Ectodermal cell (in vitro differentiated cells): ENCODE measurements around the gene RNF32.
"Not testable (repeated sequence)": the region's sequence is repeated elsewhere in the genome, so short reads cannot be mapped to it uniquely, and the experiment has no call there.

Experiments used
- H3K27ac ChIP-seq: 2 replicates; pipeline ENCODE4 v1.7.0; 2013; ENCODE audit warnings: mild to moderate bottlenecking, low read depth, low read length; ENCODE audit not compliant: insufficient read depth, poor library complexity, severe bottlenecking
- H3K27me3 ChIP-seq: 2 replicates; pipeline ENCODE4 v1.7.0; 2013; ENCODE audit warnings: mild to moderate bottlenecking, low read length; ENCODE audit not compliant: insufficient read depth, control insufficient read depth, poor library complexity, severe bottlenecking
- H3K36me3 ChIP-seq: one replicate; pipeline ENCODE4 v1.7.0; 2013; ENCODE audit warnings: low read length; ENCODE audit not compliant: control insufficient read depth, insufficient read depth
- H3K4me1 ChIP-seq: one replicate; pipeline ENCODE4 v1.7.0; 2013; ENCODE audit warnings: low read length; ENCODE audit not compliant: control insufficient read depth, insufficient read depth
- H3K4me3 ChIP-seq: 2 replicates; pipeline ENCODE4 v1.7.0; 2013; ENCODE audit warnings: low read depth, low read length, control low read depth; ENCODE audit not compliant: insufficient read depth
- H3K9me3 ChIP-seq: 2 replicates; pipeline ENCODE4 v1.7.0; 2013; ENCODE audit warnings: mild to moderate bottlenecking, low read length, moderate library complexity; ENCODE audit not compliant: control insufficient read depth
- WGBS, 2 experiments: methylation state at CpG; one replicate each; pipeline ENCODE4 v1.1.7; 2013; ENCODE audit warnings: missing lambda C conversion rate in 2 of 2; 5-methylcytosine and 5-hydroxymethylcytosine counted together

Gene RNF32

DNA sequence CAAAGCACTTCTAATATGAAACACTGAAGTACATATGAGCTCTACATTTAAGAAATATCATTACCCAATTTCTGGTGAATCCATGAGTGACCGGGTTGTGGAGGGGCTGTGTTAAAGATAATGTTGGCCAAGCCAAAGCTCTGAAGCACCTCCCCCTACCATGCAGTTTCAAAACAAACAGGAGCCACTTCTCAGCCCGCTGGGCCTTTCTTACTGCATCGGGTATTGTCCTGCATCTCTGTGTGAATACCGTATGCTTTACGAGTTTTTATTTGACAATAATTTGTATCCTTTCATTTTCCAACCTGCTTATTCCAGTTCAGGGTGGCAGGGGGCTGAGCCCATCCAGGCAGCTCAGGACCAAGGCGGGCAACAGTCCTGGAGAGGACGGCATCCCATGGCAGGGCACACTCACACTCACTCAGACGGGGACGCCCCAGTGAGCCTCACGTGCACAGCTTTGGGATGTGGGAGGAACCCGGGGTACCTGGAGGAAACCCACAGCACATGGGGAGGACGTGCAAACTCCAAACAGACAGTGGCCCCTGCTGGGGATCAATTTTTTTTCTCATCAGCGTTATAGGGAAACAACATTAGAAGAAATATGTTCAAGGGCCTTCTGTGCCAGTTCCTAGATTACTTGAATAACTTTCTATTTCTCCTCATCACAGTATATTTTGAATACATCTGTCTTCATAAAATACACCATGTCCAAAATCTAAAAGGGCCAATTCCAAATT lies 1.9 kb downstream of the RNF32 start:
- 83 to 86% methylated on average over 12 to 13 of the region's 13 CpGs for WGBS, 2 experiments
- Histone ChIP-seq H3K27ac (no peak overlapping the region), H3K36me3 (no peaks in the 10 kb centered on the region), H3K4me3 (no peak overlapping the region), H3K9me3 (no peaks in the 10 kb centered on the region), H3K27me3 (peaks cover 4% of the 10 kb centered on the region), H3K4me1 (peaks cover 6% of the 10 kb centered on the region)

DNA sequence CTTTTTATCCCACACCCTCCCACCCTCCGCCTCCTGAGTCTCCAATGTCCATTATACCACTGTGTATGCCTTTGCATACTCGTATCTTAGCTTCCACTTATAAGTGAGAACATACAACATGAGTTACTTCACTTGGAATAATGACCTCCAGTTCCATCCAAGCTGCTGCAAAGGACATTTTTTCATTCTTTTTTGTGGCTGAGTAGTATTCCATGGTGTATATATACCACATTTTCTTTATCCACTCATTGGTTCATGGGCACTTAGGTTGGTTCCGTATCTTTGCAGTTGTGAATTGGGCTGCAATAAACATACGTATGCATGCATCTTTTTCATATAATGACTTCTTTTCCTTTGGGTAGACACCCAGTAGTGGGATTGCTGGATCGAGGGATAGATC lies 6.8 kb downstream of the RNF32 start:
- not testable (repeated sequence) for H3K9me3 ChIP-seq, H3K4me1 ChIP-seq, H3K27ac ChIP-seq, H3K36me3 ChIP-seq, H3K27me3 ChIP-seq, H3K4me3 ChIP-seq
- 92 to 95% methylated on average over 5 of the region's 5 CpGs for WGBS, 2 experiments

DNA sequence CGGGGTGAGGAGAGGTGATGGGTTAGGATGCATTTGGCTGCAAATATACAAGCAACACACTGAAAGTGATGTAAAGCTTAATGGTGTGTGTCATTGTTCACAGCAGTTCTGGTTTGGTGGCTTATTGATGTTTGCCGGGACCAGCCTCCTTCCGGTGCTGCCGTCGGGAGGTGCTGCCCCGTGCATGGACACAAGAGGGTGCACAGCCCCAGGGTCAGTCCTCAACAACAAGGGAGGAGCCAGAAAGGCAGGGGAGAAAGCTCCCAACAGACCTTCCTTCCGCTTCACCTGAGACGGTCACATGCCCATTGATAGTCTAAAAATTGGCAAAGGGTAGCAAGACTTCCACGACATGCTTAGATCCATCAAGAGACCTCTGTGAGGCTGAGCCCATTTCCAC lies 9.5 kb downstream of the RNF32 start:
- Histone ChIP-seq H3K27me3 (no peaks in the 10 kb centered on the region), H3K27ac (no peak overlapping the region)
- 75 to 81% methylated on average over 9 of the region's 9 CpGs for WGBS, 2 experiments

DNA sequence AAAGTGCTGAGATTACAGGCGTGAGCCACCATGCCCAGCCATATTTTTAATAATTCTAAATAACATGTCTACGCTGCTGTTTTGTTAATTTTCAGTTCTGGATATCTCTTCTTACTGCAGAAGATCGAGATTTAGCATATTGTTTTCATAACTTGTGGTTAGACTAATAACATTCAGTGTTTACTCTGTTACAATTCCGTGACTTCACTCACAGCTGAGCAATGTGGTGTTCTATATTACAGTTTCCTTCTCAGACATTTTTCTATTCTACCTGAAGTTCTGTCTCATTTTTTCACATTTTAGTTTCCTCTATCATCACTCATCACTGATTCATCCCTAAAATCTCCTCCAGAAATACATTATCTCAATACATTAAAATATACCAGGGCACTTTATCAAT lies 10.9 kb downstream of the RNF32 start:
- Histone ChIP-seq H3K4me1 (peaks cover 9% of the 10 kb centered on the region), H3K9me3 (no peaks in the 10 kb centered on the region), H3K4me3 (no peak overlapping the region), H3K27me3 (no peaks in the 10 kb centered on the region), H3K27ac (no peak overlapping the region), H3K36me3 (no peaks in the 10 kb centered on the region)
- 96% methylated on average over 4 of the region's 4 CpGs for WGBS, 2 experiments

More for the DNA sequence above, 9.5 kb downstream of the RNF32 start:
- Histone ChIP-seq H3K4me3 (no peak overlapping the region), H3K9me3 (no peaks in the 10 kb centered on the region), H3K36me3 (no peaks in the 10 kb centered on the region), H3K4me1 (peaks cover 9% of the 10 kb centered on the region)

DNA sequence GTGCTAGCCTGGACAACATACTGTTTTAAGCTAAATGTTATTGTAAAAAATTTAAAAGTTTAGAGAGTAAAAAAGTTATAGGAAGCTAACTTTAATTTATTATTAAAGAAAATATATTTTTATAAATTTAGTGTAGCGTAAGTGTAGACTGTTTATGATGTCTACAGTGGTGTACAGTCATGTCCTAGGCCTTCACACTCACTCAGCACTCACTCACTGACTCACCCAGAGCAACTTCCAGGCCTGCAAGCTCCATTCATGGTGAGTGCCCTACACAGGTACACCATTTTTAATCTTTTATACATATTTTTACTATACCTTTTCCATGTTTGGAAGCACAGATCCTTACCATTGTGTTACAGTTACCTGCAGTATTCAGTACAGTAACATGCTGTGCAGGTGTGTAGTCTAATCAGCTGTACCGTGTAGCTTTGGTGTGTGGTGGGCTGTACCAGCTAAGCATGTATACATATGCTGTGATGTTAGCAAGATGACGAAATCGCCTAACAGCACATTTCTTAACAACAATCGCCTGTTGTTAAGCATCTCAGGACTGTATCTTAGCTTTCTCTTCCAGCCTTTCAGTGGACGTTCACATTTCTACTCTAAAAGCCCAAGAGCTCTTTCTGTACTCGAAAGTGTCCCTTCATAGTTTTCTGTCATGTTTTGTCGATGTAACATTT lies 12.5 kb downstream of the RNF32 start:
- Histone ChIP-seq H3K36me3 (no peaks in the 10 kb centered on the region), H3K4me1 (peaks cover 9% of the 10 kb centered on the region)
- 95 to 97% methylated on average over 7 to 8 of the region's 8 CpGs for WGBS, 2 experiments

DNA sequence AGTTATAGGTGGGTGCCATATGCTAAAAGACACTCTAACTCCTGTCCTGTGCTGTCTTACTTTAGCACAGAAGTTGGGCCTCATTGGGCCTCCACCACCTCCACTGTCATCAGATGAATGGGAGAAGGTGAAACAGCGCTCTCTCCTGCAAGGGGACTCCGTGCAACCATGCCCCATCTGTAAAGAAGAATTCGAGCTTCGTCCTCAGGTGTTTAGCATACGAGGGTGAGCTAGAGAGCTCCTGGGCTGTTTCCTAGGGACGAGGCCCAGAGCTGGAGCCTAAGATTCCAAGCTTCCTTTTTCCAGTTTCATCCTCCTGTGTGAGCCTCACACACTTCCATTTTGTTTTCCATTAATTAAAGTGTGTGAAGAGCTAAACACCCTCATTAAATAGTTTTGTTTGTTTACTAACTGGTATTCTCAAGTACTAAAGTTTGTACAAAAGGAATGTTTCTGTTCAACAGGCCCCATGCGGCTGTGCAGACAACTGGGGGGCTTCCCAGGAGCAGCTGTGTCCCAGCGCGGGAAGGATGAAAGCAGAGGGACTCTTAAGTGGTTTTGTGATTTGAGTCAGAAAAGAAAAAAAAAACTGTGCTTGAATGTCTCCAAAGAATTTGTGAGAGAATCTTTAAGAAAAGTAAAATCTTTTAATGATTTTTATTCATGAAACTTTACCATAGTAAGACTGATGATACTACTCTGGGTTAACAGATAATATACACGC lies 14.1 kb downstream of the RNF32 start:
- Histone ChIP-seq H3K4me3 (no peak overlapping the region), H3K4me1 (peaks cover 9% of the 10 kb centered on the region), H3K27ac (no peak overlapping the region), H3K27me3 (no peaks in the 10 kb centered on the region), H3K36me3 (no peaks in the 10 kb centered on the region), H3K9me3 (no peaks in the 10 kb centered on the region)
- WGBS, 2 experiments, result 80 to 83% methylated on average over 9 of the region's 10 CpGs

More for the DNA sequence above, 12.5 kb downstream of the RNF32 start:
- Histone ChIP-seq H3K9me3 (no peaks in the 10 kb centered on the region), H3K27me3 (no peaks in the 10 kb centered on the region), H3K27ac (no peak overlapping the region), H3K4me3 (no peak overlapping the region)

DNA sequence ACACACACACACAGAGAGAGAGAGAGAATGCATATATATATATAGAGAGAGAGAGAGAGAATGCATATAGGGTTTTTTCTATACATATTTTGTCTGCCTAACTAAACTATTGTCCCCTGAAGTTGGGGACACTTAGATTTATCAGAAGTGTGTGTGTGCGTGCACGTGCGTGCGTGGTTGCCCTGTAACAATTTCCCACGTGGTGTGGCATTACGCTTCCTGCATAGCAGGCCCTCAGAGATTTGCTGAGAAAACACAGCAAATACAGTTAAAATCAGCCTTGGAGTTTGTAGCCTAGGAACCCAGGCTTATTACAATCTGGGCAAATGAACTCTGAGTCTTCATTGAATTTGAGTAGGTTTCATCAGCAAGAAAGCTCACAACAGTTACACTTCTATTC lies 14.7 kb downstream of the RNF32 start:
- Histone ChIP-seq H3K27me3 (no peaks in the 10 kb centered on the region), H3K4me1 (peaks cover 9% of the 10 kb centered on the region), H3K36me3 (no peaks in the 10 kb centered on the region), H3K9me3 (no peaks in the 10 kb centered on the region), H3K4me3 (no peak overlapping the region), H3K27ac (no peak overlapping the region)
- 88 to 90% methylated on average over 6 of the region's 6 CpGs for WGBS, 2 experiments

DNA sequence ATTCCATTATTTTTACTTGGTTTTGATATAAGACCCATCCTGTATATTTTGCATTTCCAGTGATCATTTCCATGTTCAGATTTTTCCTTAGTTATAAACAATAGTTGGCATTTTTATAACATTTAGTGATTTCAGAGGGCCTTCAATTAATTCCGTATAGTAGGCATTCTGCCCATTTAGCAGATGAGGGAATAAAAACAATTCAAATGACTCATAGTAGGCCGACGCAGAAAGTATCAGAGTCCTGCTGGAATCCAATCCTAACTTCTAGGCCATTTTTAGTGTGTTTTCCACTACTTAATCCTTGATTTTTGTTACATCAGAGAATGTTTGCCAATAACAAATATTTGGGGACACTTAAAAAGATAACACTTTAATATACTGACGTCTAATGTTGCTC lies 15.4 kb downstream of the RNF32 start:
- no peak overlapping the region for H3K27ac ChIP-seq
- no peaks in the 10 kb centered on the region for H3K9me3 ChIP-seq
- no peak overlapping the region for H3K4me3 ChIP-seq
- no peaks in the 10 kb centered on the region for H3K27me3 ChIP-seq
- H3K36me3 ChIP-seq, result no peaks in the 10 kb centered on the region
- peaks cover 9% of the 10 kb centered on the region for H3K4me1 ChIP-seq
- WGBS, 2 experiments, result 94 to 96% methylated on average over 3 of the region's 4 CpGs

DNA sequence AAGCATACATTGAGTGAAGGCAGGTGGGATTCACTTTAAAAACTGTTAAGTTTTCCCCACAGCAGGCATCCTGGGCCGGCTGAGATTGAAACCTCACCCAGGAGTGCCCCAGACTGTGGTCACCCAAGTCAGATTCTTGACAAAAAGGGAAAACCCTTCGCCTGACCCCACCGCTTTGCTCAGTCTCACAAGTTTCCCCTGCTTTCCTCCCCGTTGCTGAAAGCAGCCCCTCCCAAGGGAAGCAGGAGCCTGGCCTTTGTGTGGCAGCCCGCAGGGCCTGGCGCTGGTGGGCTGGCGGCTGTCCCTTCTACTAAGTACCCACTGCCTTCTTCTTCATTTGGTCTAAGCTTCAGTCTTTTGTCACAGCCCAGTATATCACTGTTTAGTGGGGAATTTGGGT lies 16.0 kb downstream of the RNF32 start:
- Histone ChIP-seq H3K36me3 (no peaks in the 10 kb centered on the region), H3K4me1 (peaks cover 9% of the 10 kb centered on the region), H3K27me3 (no peaks in the 10 kb centered on the region), H3K27ac (no peak overlapping the region), H3K4me3 (no peak overlapping the region), H3K9me3 (no peaks in the 10 kb centered on the region)
- 67 to 70% methylated on average over 7 of the region's 7 CpGs for WGBS, 2 experiments

DNA sequence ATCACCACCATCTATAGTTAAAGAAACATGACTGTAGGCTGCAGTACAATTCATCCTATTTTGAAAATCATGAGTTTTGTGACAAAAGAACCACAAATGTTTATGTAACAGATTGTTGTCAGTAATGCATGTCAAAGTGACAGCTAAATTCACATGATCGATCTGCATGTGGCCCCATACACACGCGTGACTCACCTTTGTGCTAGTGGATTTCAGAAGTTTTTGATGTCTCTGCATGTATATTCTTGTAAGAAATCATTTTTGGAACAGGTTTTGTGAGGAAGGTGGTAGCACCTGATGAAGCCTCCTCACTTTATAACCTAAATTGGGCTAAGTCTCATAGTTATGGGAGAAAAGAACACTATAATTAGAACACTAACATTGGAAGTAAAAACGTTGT lies 17.1 kb downstream of the RNF32 start:
- H3K4me3 ChIP-seq, result no peak overlapping the region
- 93 to 97% methylated on average over 4 of the region's 4 CpGs for WGBS, 2 experiments
- H3K36me3 ChIP-seq, result no peaks in the 10 kb centered on the region
- peaks cover 9% of the 10 kb centered on the region for H3K4me1 ChIP-seq
- H3K27ac ChIP-seq, result no peak overlapping the region
- H3K27me3 ChIP-seq, result no peaks in the 10 kb centered on the region
- H3K9me3 ChIP-seq, result no peaks in the 10 kb centered on the region
